ENCODE results near the gene KLF5.
"Not testable (repeated sequence)": the region's sequence is repeated elsewhere in the genome, so short reads cannot be mapped to it uniquely, and the experiment has no call there.

The KLF5 gene

GRCh38 chr13:73058736-73059459, at the start of gene KLF5:
TSS of gene KLF5 (plus strand) at chr13:73059005. CDS start at chr13:73059328, 323 bp downstream.
- DNase-seq (ENCODE audit: low read depth): peak; percentile 91

- DNase-seq (ENCODE audit: low read depth): no peak
Measured at GRCh38 chr13:73011751-73012150, 47.1 kb upstream of the KLF5 start.

DNA sequence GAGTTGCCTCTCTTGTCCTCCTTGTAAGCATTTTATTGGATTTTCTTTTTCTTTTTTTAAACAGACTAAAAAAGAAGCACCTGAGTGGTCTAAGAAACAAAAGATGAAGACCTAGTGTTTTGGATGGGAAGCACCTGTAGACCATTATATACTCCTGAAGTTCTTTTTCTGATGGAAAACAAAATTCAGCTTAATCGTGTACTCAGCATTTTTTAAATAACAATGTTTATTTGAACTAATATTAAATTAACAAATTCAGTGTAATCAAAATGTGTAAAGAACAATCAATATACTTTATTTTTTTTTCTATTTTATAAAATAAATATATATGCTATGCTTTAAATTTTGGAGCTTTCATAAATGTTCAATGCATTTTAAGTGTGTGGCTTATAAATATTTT, 43.0 kb upstream of the KLF5 start:
- no peak for DNase-seq (ENCODE audit: low read depth)

DNA sequence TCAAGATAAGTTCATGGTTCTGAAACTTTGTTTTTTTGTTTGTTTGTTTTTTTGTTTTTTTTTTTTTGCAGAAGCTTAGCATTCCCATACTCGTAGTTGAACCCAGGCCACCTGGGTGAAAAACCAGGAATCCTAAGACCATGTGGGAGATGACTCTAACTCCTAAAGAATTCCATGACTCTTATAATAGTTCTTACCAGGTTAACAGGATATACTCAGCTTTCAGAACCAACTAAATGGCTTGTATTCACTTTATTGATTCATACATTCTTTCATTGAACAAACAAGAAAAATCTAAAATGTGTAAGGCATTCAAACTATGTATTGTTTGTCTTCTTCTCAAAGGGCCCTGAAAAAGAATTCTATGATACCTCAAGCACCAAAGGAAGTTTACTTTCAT, 40.5 kb upstream of the KLF5 start:
- DNase-seq (ENCODE audit: low read depth): no peak

DNA sequence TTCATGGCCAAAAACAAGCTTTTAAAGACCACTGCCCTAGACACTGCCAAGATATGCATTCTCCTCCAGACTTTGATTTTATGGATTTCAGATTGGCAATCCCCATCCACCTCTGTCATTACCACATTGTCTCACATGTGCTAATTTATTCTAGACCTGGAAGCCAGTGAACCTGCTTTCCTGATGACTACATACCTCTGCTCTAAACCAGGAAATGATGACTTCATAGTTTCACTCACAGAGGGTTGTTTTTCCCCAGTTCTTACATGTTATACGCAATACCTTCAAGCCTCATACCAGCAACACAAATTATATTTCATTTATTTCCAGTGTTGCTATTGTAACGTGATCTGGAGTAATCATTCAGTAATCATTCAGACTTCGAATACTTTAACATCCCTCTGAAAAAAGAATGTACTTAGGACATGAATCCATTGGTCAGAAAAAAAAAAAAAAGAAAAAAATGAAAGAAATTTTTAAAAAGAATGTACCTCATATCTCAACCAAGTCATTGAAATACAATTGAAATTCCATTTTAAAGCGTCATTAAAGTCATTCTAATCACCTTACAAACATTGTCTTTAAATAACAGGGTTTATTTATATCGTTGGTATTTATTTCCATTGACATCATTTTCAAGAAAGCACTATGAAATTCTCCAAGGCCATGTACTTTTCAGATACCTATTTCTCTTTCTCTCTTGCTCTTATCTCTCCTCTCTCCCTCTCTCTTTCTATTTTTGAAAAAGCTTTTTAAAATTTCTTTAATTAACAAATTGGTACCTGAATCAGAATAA, 33.4 kb upstream of the KLF5 start:
- DNase-seq (ENCODE audit: low read depth): no peak

GRCh38 chr13:73034901-73035300, 23.9 kb upstream of the KLF5 start:
- no peak for DNase-seq (ENCODE audit: low read depth)

DNA sequence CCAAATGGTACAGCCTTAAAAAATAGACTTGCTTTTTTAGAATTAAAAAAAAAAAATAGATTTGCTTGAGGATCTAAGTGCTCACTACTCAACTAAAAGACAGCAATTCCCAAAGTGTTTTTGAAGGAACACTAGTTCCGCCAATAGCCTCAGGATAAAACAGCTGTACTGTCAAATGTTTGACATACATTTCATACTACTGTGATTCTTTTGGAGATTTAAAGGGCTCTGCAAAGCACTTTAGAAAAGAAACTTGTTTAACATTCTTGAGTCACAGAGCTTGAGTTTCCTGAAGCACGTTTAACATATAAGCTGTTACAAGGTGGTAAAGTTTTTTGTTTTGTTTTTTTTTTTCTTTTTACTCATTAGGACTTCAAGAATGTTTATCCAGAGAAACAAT, 23.1 kb upstream of the KLF5 start:
- DNase-seq (ENCODE audit: low read depth): no peak

- DNase-seq (ENCODE audit: low read depth): no peak
Measured at GRCh38 chr13:73036566-73036965, 22.2 kb upstream of the KLF5 start.

GRCh38 chr13:73038064-73038463, 20.7 kb upstream of the KLF5 start:
- DNase-seq (ENCODE audit: low read depth): no peak

GRCh38 chr13:73039201-73040108, 19.4 kb upstream of the KLF5 start:
- no peak for DNase-seq (ENCODE audit: low read depth)

DNA sequence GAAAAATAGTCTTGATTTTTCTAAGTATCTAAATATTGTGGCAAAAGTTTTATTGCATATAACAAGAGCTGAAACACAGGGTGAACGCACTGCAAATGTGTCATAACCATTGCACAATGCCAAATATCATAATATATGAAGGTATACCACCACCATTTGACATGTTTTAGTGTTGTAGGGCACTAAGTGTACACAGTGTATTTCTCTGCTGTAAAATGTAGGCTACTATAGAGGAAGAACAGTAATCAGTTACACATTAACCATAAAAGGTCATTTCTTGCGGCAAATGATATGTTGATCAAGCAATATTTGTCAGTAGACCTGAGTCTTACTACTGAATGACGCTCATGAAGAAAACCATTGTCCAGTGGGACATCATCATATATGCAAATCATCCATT, 18.3 kb upstream of the KLF5 start:
- no peak for DNase-seq (ENCODE audit: low read depth)

DNA sequence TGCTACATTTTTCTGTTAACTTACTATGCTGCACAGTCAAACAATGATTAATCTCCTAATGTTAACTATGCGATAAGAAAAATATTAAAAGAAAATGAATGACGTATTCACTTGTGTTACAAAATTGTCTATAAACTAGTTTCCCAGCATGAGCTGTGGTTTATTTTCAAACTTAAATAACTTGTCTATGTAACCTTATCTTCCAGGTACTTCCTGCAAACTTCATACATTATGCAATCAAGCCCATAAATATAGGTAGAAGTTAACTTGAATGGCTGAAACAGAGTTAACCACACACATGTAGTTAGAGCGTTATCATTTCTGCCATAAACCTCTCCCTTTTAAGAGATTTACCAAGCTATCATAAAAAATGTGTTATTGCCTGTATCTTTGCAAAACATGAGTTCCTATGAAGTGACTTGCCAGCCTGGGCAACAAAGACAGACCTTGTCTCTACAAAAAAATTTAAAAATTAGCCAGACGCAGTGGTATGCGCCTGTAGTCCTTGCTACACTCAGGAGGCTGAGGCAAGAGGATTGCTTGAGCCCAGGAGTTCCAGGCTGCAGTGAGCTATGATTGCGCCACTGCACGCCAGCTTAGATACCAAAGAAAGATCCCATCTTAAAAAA, 17.7 kb upstream of the KLF5 start:
- no peak for DNase-seq (ENCODE audit: low read depth)

- no peak for DNase-seq (ENCODE audit: low read depth)
Measured at GRCh38 chr13:73045031-73045430, 13.8 kb upstream of the KLF5 start.

DNA sequence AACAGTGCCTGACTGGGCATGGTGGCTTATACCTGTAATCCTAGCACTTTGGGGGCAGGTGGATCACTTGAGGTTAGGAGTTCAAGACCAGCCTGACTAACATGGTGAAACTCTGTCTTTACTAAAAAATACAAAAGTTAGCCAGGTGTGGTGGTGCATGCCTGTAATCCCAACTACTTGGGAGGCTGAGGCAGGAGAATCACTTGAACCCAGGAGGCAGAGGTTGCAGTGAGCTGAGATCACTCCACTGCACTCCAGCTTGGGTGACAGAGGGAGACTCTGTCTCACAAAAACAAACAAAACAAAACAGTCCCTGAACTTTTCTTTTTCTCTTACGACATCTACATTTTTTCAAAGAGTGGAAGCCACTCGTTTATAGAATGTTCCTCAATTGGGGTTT, 10.2 kb upstream of the KLF5 start:
- DNase-seq (ENCODE audit: low read depth): not testable (repeated sequence)

GRCh38 chr13:73054712-73055111, 4.1 kb upstream of the KLF5 start:
- no peak for DNase-seq (ENCODE audit: low read depth)

- DNase-seq (ENCODE audit: low read depth): no peak
Measured at GRCh38 chr13:73055813-73056564, 2.8 kb upstream of the KLF5 start.

DNA sequence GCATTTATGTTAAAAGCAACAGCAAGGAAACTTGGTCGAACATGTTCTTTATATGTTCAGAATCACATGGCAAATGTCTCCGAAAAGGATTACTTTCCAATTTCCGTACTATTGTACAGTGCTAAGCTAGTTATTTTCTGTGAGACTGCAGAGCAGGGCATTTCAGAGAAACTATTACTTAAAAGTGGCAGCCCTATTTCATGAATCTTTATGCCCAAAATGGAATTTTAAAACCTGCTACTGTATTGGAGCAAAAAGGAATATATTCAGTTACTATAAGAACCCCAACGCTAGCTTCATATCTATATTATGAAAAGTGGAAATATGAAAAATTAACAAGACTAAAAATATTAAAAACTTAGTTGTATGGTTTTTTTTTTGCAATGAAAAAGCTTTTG, 2.2 kb upstream of the KLF5 start:
- DNase-seq (ENCODE audit: low read depth): no peak

- DNase-seq (ENCODE audit: low read depth): no peak
Measured at GRCh38 chr13:73057284-73058063, 1.3 kb upstream of the KLF5 start.

DNA sequence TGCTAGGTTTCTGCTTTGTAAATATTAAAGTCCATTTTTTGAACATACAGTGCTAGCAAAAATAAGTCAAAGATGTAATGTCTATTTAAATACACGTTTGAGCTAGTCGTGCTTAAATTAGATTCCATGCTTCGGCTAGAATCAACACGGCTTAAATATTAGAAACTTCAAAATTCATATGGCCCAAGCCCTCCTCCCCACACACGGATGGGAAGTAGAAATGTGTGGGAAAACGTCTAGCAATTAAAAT, 816 bp upstream of the KLF5 start:
- DNase-seq (ENCODE audit: low read depth): no peak

- no peak for DNase-seq (ENCODE audit: low read depth)
Measured at GRCh38 chr13:73058432-73058735, 421 bp upstream of the KLF5 start.

Data from stimulated activated CD8-positive, alpha-beta memory T cell treated with anti-CD3 and anti-CD28 coated beads, Interleukin-7, amount 100 ng/mL, for 24 hours (primary cell).